ENCODE data around the gene SETDB2. TPM values are rescaled to one million over a fixed set of nuclear protein-coding genes. Genes with fewer than 3 reads are reported as not detected.
"Not testable (repeated sequence)": the region's sequence is repeated elsewhere in the genome, so short reads cannot be mapped to it uniquely, and the experiment has no call there.

The SETDB2 gene
- total RNA-seq, 4 donors from 2014 or later = 1.7 to 6.2 (median 4.6) TPM

DNA sequence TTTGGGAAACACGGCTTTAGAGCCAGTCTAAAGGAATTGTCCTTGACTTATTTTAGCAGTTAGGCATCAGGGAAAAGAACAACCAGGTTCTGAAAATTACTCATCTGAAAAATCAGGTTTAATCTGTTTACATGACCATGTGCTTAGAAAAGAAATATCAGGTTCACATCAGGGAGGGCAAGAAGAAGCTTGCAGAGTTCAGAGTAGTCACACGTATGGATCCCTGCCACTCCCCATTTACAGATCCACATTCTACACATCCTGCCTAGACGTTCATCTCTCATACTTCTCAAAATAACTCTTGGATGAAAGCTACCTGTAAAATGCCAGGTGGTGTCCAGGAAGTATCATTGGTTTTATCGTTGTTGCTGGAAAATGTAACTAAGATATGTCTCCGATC, 37.7 kb downstream of the SETDB2 start:
- no peaks in the 10 kb centered on the region for H3K27me3 ChIP-seq
- TF ChIP-seq POLR2A (IDR thresholded peaks at IDR 0.05) = no peak
- TF ChIP-seq, protein P1, sequence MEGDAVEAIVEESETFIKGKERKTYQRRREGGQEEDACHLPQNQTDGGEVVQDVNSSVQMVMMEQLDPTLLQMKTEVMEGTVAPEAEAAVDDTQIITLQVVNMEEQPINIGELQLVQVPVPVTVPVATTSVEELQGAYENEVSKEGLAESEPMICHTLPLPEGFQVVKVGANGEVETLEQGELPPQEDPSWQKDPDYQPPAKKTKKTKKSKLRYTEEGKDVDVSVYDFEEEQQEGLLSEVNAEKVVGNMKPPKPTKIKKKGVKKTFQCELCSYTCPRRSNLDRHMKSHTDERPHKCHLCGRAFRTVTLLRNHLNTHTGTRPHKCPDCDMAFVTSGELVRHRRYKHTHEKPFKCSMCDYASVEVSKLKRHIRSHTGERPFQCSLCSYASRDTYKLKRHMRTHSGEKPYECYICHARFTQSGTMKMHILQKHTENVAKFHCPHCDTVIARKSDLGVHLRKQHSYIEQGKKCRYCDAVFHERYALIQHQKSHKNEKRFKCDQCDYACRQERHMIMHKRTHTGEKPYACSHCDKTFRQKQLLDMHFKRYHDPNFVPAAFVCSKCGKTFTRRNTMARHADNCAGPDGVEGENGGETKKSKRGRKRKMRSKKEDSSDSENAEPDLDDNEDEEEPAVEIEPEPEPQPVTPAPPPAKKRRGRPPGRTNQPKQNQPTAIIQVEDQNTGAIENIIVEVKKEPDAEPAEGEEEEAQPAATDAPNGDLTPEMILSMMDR (IDR thresholded peaks at IDR 0.05 in 4 of 5, conservative IDR thresholded peaks at IDR 0.05 in 1 of 5) = no peak
- H3K4me3 ChIP-seq = no peak overlapping the region
- H3K9me3 ChIP-seq = no peaks in the 10 kb centered on the region
- peaks cover 0 to 12% of the 10 kb centered on the region in 2 donors for H3K36me3 ChIP-seq
- no peak overlapping the region for H3K27ac ChIP-seq
- intact Hi-C loops (cut with DNase I; ENCODE audit: low total_unique reads) (no loop called here), in situ Hi-C loops (cut with MboI; ENCODE audit: low sequenced_read_pairs in 4 of 4) (no loop called here)
- DNase-seq = no peak
- peaks cover 0 to 8% of the 10 kb centered on the region in 2 donors for H3K4me1 ChIP-seq
- no peak for ATAC-seq

DNA sequence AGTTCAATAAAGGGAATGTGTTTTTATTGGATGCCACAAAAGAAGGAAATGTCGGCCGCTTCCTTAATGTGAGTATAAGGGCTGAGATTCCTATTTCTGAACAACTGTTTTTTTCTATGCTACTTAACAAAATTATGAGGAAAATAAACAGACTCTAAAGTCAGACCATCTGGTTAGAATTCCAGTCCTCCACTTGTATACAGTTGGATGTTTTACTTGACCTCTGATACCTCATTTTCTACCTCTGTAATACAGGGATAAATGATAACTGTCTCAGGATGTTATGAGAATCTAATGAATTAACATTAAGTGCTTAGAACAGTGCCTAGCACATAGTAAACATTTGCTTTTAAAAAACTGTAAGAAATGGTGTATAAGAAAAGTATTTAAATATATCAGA, 44.5 kb downstream of the SETDB2 start:
- Histone ChIP-seq H3K27ac (no peak overlapping the region), H3K36me3 (peaks cover 0 to 18% of the 10 kb centered on the region in 2 donors), H3K4me3 (no peak overlapping the region), H3K27me3 (no peaks in the 10 kb centered on the region), H3K9me3 (no peaks in the 10 kb centered on the region), H3K4me1 (no peaks in the 10 kb centered on the region)
- no peak for DNase-seq
- in situ Hi-C loops (cut with MboI; ENCODE audit: low sequenced_read_pairs in 4 of 4) = no loop called here
- intact Hi-C loops (cut with DNase I; ENCODE audit: low total_unique reads) = no loop called here
- no peak for ATAC-seq
- TF ChIP-seq POLR2A (IDR thresholded peaks at IDR 0.05) = no peak
- TF ChIP-seq, protein P1 (IDR thresholded peaks at IDR 0.05 in 4 of 5, conservative IDR thresholded peaks at IDR 0.05 in 1 of 5) = no peak

GRCh38 chr13:49494645-49495044, 50.6 kb downstream of the SETDB2 start:
- in situ Hi-C loops (cut with MboI; ENCODE audit: low sequenced_read_pairs in 4 of 4) (no loop called here), intact Hi-C loops (cut with DNase I; ENCODE audit: low total_unique reads) (loop anchor here (2.0 to 10.0 kb wide), 4 partner anchors 50 to 400 kb away; partner anchors contain the start of genes CAB39L and SETDB2)

GRCh38 chr13:49495783-49496762, 52.0 kb downstream of the SETDB2 start, which contains the start of gene PHF11:
Gene PHF11 (plus strand): TSS chr13:49495953. CDS start chr13:49496002, 49 bp downstream.
- Histone ChIP-seq H3K4me1 (no peaks in the 10 kb centered on the region), H3K4me3 (peak within 1 kb of the TSS; percentile 65 to 85 (median 82)), H3K27me3 (no peaks in the 10 kb centered on the region), H3K9me3 (no peaks in the 10 kb centered on the region), H3K36me3 (no peaks in the 10 kb centered on the region), H3K27ac (peak within 1 kb of the TSS; percentile 87 to 96 (median 88))
- intact Hi-C loops (cut with DNase I; ENCODE audit: low total_unique reads) (loop anchor here (2.0 to 10.0 kb wide), 5 partner anchors 51 to 401 kb away; partner anchors contain the start of genes CAB39L, RCBTB1 and SETDB2), in situ Hi-C loops (cut with MboI; ENCODE audit: low sequenced_read_pairs in 4 of 4) (no loop called here)
- TF ChIP-seq, protein P1 (IDR thresholded peaks at IDR 0.05 in 4 of 5, conservative IDR thresholded peaks at IDR 0.05 in 1 of 5) = peak in 2 of 5 experiments; percentile 29 to 47
- TF ChIP-seq POLR2A (IDR thresholded peaks at IDR 0.05) = peak; percentile 26 to 34
- DNase-seq = peak; percentile 57 to 84
- peak; percentile 79 to 87 for ATAC-seq

More at GRCh38 chr13:49494645-49495044, 50.6 kb downstream of the SETDB2 start:
- Histone ChIP-seq H3K36me3 (no peaks in the 10 kb centered on the region), H3K4me3 (peak overlapping the region; percentile 65 to 85 (median 82)), H3K27ac (peak overlapping the region; percentile 87 to 96 (median 88)), H3K9me3 (no peaks in the 10 kb centered on the region), H3K27me3 (no peaks in the 10 kb centered on the region), H3K4me1 (no peaks in the 10 kb centered on the region)
- no peak for DNase-seq
- TF ChIP-seq POLR2A (IDR thresholded peaks at IDR 0.05) = no peak
- no peak for ATAC-seq

GRCh38 chr13:49496837-49497236, 52.8 kb downstream of the SETDB2 start:
- DNase-seq; H3K36me3 ChIP-seq; H3K4me1 ChIP-seq; H3K4me3 ChIP-seq; H3K9me3 ChIP-seq; ATAC-seq; in situ Hi-C loops (cut with MboI; ENCODE audit: low sequenced_read_pairs in 4 of 4); H3K27me3 ChIP-seq: not testable (repeated sequence)
- intact Hi-C loops (cut with DNase I; ENCODE audit: low total_unique reads) = loop anchor here (2.0 to 10.0 kb wide), 4 partner anchors 88 to 402 kb away; partner anchors contain the start of gene RCBTB1
- peak overlapping the region; percentile 87 to 96 (median 88) for H3K27ac ChIP-seq
